Measurements from ENCODE around the gene NTRK1.
A peak's percentile ranks its signal among the peaks of the same experiment; 100 is the strongest.

The NTRK1 gene

DNA sequence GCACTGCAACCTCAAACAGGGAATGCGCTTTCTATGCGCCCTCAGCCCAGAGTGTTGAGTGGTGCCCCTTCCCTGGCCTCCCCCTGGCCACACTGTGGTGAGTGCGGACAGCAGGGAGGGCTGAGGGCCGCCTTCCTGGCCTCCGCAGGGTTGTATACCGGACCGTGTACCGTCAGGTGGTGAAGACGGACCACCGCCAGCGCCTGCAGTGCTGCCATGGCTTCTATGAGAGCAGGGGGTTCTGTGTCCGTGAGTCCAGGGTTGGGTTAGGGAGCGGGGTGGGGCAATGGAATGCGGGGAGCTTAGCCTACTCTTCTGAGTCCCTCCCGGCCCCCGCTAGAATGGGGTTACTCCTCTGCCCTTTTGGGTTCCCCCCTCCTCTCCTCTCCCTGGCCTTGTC lies 44.5 kb downstream of the NTRK1 start:
- no peak for DNase-seq (ENCODE audit: insufficient read length, low spot score)
- TF ChIP-seq TAF1 (IDR thresholded peaks at IDR 0.05; ENCODE audit: low read depth, low read length) (no peak), PAX5 (IDR thresholded peaks at IDR 0.05; ENCODE audit: insufficient read depth, low read length, severe bottlenecking) (no peak), POLR2A (IDR thresholded peaks at IDR 0.05; ENCODE audit: low read depth, low read length) (no peak), SPI1 (IDR thresholded peaks at IDR 0.05; ENCODE audit: low read depth, low read length) (no peak), POLR2AphosphoS5 (IDR thresholded peaks at IDR 0.05; ENCODE audit: low read depth, low read length) (no peak), POU2F2 (IDR thresholded peaks at IDR 0.05; ENCODE audit: low read depth, low read length) (no peak)
- no peak for FAIRE-seq

DNA sequence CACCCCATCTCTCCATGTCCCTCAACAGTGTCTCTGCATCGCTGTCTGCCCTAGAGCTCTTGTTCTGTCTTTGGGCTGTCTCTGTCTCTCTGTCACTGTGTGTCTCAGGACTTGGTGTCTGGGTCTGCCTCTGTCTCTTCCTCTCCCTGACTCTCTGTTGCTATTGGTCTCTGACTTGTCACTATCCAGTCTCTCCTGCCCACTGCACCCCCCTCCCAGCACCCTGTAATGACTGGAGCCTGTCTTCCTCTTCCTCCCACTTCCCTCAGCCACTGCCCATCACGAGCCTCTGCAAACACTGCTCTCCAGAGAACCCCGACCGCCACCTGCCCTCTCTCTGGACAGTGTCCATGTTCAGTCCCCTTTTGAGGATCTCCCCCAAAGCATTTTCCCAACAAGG lies 45.0 kb downstream of the NTRK1 start:
- FAIRE-seq (no peak), DNase-seq (ENCODE audit: insufficient read length, low spot score) (no peak)
- TF ChIP-seq SPI1 (IDR thresholded peaks at IDR 0.05; ENCODE audit: low read depth, low read length) = no peak
- TF ChIP-seq TAF1 (IDR thresholded peaks at IDR 0.05; ENCODE audit: low read depth, low read length) = no peak
- no peak for TF ChIP-seq POU2F2 (IDR thresholded peaks at IDR 0.05; ENCODE audit: low read depth, low read length)
- TF ChIP-seq POLR2A (IDR thresholded peaks at IDR 0.05; ENCODE audit: low read depth, low read length) = no peak
- TF ChIP-seq POLR2AphosphoS5 (IDR thresholded peaks at IDR 0.05; ENCODE audit: low read depth, low read length) = no peak
- TF ChIP-seq PAX5 (IDR thresholded peaks at IDR 0.05; ENCODE audit: insufficient read depth, low read length, severe bottlenecking) = no peak

DNA sequence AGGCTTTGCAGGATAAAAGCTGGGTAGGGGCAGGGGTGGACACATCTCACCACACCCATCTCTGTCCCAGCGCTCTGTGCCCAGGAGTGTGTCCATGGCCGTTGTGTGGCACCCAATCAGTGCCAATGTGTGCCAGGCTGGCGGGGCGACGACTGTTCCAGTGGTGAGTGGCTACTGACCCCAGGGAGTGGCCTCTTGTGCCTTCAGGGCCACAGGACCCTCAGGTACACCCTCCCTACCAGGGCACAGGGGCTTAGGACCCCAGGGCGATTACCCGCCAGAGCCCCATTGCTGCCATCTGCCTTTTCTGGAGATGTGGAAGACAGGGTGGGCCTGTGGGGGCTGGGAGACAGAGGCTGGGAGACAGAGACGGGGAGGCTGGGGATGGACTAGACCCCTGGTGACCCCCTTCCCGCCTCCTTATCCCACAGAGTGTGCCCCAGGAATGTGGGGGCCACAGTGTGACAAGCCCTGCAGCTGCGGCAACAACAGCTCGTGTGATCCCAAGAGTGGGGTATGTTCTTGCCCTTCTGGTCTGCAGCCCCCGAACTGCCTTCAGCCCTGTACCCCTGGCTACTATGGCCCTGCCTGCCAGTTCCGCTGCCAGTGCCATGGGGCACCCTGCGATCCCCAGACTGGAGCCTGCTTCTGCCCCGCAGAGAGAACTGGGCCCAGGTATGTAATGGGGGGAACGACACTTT lies 45.7 kb downstream of the NTRK1 start:
- DNase-seq (ENCODE audit: insufficient read length, low spot score) (no peak), FAIRE-seq (no peak)
- TF ChIP-seq TAF1 (IDR thresholded peaks at IDR 0.05; ENCODE audit: low read depth, low read length) (no peak), POLR2A (IDR thresholded peaks at IDR 0.05; ENCODE audit: low read depth, low read length) (no peak), SPI1 (IDR thresholded peaks at IDR 0.05; ENCODE audit: low read depth, low read length) (no peak), POU2F2 (IDR thresholded peaks at IDR 0.05; ENCODE audit: low read depth, low read length) (no peak), POLR2AphosphoS5 (IDR thresholded peaks at IDR 0.05; ENCODE audit: low read depth, low read length) (no peak), PAX5 (IDR thresholded peaks at IDR 0.05; ENCODE audit: insufficient read depth, low read length, severe bottlenecking) (no peak)

DNA sequence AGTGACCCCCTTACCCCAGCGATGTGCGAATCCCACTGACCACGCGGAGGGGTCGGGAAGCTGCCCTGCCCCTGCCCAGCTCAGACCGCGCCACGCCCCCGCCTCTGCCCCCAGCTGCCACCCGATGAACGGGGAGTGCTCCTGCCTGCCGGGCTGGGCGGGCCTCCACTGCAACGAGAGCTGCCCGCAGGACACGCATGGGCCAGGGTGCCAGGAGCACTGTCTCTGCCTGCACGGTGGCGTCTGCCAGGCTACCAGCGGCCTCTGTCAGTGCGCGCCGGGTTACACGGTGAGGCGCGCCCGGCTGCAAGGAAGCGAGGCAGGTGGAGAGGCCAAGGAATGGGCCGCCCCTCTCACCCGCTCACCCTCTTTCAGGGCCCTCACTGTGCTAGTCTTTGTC lies 47.9 kb downstream of the NTRK1 start:
- no peak for FAIRE-seq
- no peak for DNase-seq (ENCODE audit: insufficient read length, low spot score)
- TF ChIP-seq TAF1 (IDR thresholded peaks at IDR 0.05; ENCODE audit: low read depth, low read length) (no peak), POLR2A (IDR thresholded peaks at IDR 0.05; ENCODE audit: low read depth, low read length) (no peak), SPI1 (IDR thresholded peaks at IDR 0.05; ENCODE audit: low read depth, low read length) (no peak), POU2F2 (IDR thresholded peaks at IDR 0.05; ENCODE audit: low read depth, low read length) (no peak), PAX5 (IDR thresholded peaks at IDR 0.05; ENCODE audit: insufficient read depth, low read length, severe bottlenecking) (no peak), POLR2AphosphoS5 (IDR thresholded peaks at IDR 0.05; ENCODE audit: low read depth, low read length) (no peak)

DNA sequence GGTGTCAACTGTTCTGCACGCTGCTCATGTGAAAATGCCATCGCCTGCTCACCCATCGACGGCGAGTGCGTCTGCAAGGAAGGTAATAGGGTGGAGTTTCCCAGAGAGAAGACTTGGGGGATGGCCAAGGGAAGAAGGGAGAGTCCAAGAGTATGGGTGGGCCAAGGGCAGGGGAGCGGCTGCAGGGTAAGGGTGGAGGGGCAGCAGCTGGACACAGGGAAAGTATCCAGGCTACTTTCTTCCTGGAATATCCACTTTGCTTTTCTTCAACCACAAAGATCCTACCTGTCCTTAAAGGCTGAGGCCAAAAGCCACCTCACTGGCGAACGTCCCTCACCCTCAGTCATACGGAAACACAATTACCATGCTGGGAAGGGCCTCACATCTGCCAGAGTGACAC lies 48.3 kb downstream of the NTRK1 start:
- FAIRE-seq = no peak
- DNase-seq (ENCODE audit: insufficient read length, low spot score) = no peak
- TF ChIP-seq PAX5 (IDR thresholded peaks at IDR 0.05; ENCODE audit: insufficient read depth, low read length, severe bottlenecking) (no peak), POLR2A (IDR thresholded peaks at IDR 0.05; ENCODE audit: low read depth, low read length) (no peak), POLR2AphosphoS5 (IDR thresholded peaks at IDR 0.05; ENCODE audit: low read depth, low read length) (no peak), POU2F2 (IDR thresholded peaks at IDR 0.05; ENCODE audit: low read depth, low read length) (no peak), SPI1 (IDR thresholded peaks at IDR 0.05; ENCODE audit: low read depth, low read length) (no peak), TAF1 (IDR thresholded peaks at IDR 0.05; ENCODE audit: low read depth, low read length) (no peak)

DNA sequence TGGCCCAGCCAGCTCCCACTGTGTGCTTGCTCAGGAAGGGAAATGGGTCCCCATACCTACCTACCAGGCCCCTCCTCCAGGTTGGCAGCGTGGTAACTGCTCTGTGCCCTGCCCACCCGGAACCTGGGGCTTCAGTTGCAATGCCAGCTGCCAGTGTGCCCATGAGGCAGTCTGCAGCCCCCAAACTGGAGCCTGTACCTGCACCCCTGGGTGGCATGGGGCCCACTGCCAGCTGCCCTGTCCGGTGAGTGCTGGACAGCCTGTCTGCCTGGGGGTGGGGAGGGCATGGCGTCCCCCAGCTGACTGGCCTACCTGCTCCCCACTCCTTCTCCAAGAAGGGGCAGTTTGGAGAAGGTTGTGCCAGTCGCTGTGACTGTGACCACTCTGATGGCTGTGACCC lies 49.0 kb downstream of the NTRK1 start:
- DNase-seq (ENCODE audit: insufficient read length, low spot score) (no peak), FAIRE-seq (no peak)
- TF ChIP-seq POLR2AphosphoS5 (IDR thresholded peaks at IDR 0.05; ENCODE audit: low read depth, low read length) = no peak
- TF ChIP-seq POLR2A (IDR thresholded peaks at IDR 0.05; ENCODE audit: low read depth, low read length) = no peak
- no peak for TF ChIP-seq TAF1 (IDR thresholded peaks at IDR 0.05; ENCODE audit: low read depth, low read length)
- TF ChIP-seq PAX5 (IDR thresholded peaks at IDR 0.05; ENCODE audit: insufficient read depth, low read length, severe bottlenecking) = no peak
- no peak for TF ChIP-seq SPI1 (IDR thresholded peaks at IDR 0.05; ENCODE audit: low read depth, low read length)
- TF ChIP-seq POU2F2 (IDR thresholded peaks at IDR 0.05; ENCODE audit: low read depth, low read length) = no peak

DNA sequence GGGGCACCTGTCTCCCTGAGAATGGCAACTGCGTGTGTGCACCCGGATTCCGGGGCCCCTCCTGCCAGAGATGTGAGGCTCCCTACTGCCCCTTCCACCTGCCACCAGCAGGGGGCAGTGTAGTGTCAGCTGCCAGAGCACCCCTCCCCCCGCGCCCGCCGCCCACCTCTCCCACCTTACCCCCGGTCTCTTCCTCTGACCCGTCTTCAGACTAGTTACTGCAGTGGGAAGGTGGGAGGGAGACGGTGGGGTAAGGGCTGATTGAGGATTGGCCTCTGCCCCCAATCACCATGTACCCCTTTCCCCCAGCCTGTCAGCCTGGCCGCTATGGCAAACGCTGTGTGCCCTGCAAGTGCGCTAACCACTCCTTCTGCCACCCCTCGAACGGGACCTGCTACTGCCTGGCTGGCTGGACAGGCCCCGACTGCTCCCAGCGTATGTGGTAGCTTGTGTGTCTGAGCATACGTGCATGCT lies 49.7 kb downstream of the NTRK1 start:
- DNase-seq (ENCODE audit: insufficient read length, low spot score) (peak; percentile 81), FAIRE-seq (peak; percentile 23)
- no peak for TF ChIP-seq PAX5 (IDR thresholded peaks at IDR 0.05; ENCODE audit: insufficient read depth, low read length, severe bottlenecking)
- no peak for TF ChIP-seq POLR2AphosphoS5 (IDR thresholded peaks at IDR 0.05; ENCODE audit: low read depth, low read length)
- TF ChIP-seq TAF1 (IDR thresholded peaks at IDR 0.05; ENCODE audit: low read depth, low read length) = no peak
- no peak for TF ChIP-seq POU2F2 (IDR thresholded peaks at IDR 0.05; ENCODE audit: low read depth, low read length)
- TF ChIP-seq SPI1 (IDR thresholded peaks at IDR 0.05; ENCODE audit: low read depth, low read length) = no peak
- TF ChIP-seq POLR2A (IDR thresholded peaks at IDR 0.05; ENCODE audit: low read depth, low read length) = no peak

DNA sequence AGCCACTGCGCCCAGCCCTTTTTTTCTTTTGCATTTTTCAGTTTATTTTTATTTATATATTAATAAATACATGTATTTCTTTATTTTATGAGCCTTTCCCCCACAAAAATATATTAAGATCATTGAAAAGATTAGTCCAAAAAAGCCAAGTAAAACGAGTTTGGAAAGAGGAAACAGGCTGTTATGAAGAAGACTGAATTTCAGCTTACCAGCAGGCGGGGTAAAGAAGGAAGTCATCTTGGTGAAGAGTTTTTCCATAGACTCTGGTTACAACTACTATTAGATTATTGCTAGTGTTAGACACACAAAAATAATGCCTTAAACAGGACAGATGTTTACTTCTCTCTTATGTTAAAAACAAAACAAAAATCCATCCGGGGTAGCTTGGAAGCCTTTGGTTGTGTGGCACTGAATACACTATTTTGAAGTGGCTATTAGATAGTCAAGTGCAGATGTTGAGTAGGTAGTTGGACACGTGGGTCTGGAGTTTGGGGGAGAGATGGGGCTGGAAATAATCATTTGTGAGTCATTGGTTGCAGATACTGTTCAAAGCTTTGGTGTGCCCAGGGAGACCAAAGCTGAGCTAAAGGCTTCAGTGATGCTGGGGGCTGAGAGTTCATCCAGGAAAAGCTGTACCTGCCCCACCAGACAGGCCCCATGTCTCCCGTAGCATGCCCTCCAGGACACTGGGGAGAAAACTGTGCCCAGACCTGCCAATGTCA lies 51.1 kb downstream of the NTRK1 start:
- no peak for TF ChIP-seq TAF1 (IDR thresholded peaks at IDR 0.05; ENCODE audit: low read depth, low read length)
- TF ChIP-seq SPI1 (IDR thresholded peaks at IDR 0.05; ENCODE audit: low read depth, low read length) = no peak
- no peak for TF ChIP-seq PAX5 (IDR thresholded peaks at IDR 0.05; ENCODE audit: insufficient read depth, low read length, severe bottlenecking)
- FAIRE-seq = no peak
- DNase-seq (ENCODE audit: insufficient read length, low spot score) = no peak

DNA sequence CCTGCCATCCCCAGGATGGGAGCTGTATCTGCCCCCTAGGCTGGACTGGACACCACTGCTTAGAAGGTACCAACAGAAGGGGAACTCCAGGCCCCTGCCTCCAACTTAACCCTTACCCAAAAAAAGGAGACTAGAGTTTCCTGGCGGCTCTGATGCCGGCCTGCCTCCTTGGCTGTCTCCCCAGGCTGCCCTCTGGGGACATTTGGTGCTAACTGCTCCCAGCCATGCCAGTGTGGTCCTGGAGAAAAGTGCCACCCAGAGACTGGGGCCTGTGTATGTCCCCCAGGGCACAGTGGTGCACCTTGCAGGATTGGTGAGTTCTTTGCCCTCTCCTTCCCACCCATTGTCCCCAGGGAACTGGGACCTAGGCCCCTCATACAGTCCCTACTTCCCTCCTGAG lies 51.6 kb downstream of the NTRK1 start:
- no peak for TF ChIP-seq POLR2A (IDR thresholded peaks at IDR 0.05; ENCODE audit: low read depth, low read length)
- no peak for TF ChIP-seq POU2F2 (IDR thresholded peaks at IDR 0.05; ENCODE audit: low read depth, low read length)
- TF ChIP-seq TAF1 (IDR thresholded peaks at IDR 0.05; ENCODE audit: low read depth, low read length) = no peak
- no peak for TF ChIP-seq PAX5 (IDR thresholded peaks at IDR 0.05; ENCODE audit: insufficient read depth, low read length, severe bottlenecking)
- TF ChIP-seq SPI1 (IDR thresholded peaks at IDR 0.05; ENCODE audit: low read depth, low read length) = no peak
- TF ChIP-seq POLR2AphosphoS5 (IDR thresholded peaks at IDR 0.05; ENCODE audit: low read depth, low read length) = no peak
- no peak for FAIRE-seq

More for the DNA sequence above, 51.6 kb downstream of the NTRK1 start:
- no peak for DNase-seq (ENCODE audit: insufficient read length, low spot score)

All from GM12891 (cell line).